ENCODE results near the gene RPGRIP1. TPM values are rescaled to one million over a fixed set of nuclear protein-coding genes. Genes with fewer than 3 reads are reported as not detected.
A peak's percentile ranks its signal among the peaks of the same experiment; 100 is the strongest.
"Not testable (repeated sequence)": the region's sequence is repeated elsewhere in the genome, so short reads cannot be mapped to it uniquely, and the experiment has no call there.

Gene RPGRIP1
- total and polyA plus RNA-seq, 2 donors (not counting 1 experiment from before 2014, with no cell fraction given) = 0.22 to 0.86 TPM

DNA sequence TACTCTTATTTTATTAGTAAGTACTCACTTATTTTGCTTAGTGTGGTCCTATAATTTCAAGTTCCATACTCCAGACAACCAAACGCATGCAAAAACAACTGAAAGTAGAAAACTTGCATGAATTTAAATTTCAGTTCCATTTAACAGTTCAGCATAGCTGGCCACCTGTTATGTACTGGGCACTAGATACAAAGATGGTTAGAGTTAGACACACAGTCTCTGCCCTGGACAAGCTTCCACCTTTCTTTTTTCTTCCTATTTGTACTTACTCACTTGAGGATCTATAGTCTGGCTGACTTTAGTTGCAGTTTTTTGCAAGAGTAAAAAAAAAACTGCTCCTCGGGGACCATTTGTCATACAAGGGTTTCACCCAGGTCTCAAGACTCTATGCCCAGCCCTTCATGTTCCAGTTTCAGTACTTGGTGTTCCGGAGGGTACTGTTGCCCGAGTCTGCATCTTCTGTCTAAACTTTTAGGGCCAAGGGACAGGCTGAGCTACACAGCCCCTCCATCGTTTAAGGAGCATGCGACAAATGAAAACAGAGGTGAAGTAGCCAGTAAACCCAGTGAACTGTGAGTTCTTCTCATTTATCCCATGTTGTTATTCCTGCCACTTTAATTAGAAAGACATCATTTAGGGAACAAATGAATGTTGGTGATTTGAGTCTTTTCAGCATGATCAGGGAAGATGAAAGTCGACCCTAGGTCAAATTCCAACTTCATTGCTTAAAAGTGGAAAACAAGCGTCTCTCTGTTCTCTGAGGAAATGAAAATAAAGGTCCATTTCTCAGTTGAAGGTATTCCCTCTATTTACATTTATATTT, 22.3 kb downstream of the RPGRIP1 start:
- Histone ChIP-seq H3K4me3 (ENCODE audit: control extremely low read depth in 1 of 5, extremely low read depth in 1 of 5, insufficient read depth in 1 of 5, low read depth in 2 of 5, low read length in 4 of 5) (no peak overlapping the region), H3K27me3 (replicated peaks in 1 of 4; ENCODE audit: control extremely low read depth in 1 of 4, control insufficient read depth in 3 of 4, insufficient read depth in 4 of 4, low read length in 3 of 4) (peaks cover 0 to 6% (median 0%) of the 10 kb centered on the region in 4 experiments), H3K9ac (ENCODE audit: low read length) (no peak overlapping the region), H2AFZ (ENCODE audit: insufficient read depth, low read depth, low read length, poor library complexity, severe bottlenecking) (no peak overlapping the region), H3K9me3 (ENCODE audit: control extremely low read depth in 1 of 3, control insufficient read depth in 2 of 3, insufficient read depth in 1 of 3, low read length in 2 of 3) (peaks cover 0 to 4% (median 0%) of the 10 kb centered on the region in 3 donors), H3K4me2 (replicated peaks; ENCODE audit: low read depth, low read length, poor library complexity, severe bottlenecking) (no peak overlapping the region), H4K20me1 (ENCODE audit: control insufficient read depth, insufficient read depth, low read length, poor library complexity, severe bottlenecking) (no peaks in the 10 kb centered on the region), H3K79me2 (ENCODE audit: control insufficient read depth, insufficient read depth, low read length) (no peaks in the 10 kb centered on the region), H3K36me3 (replicated peaks in 1 of 2; ENCODE audit: control extremely low read depth in 1 of 2, control insufficient read depth in 1 of 2, extremely low read depth in 1 of 2, insufficient read depth in 2 of 2, low read length in 1 of 2) (no peaks in the 10 kb centered on the region), H3K27ac (ENCODE audit: low read length in 2 of 2) (no peak overlapping the region), H3K4me1 (ENCODE audit: control insufficient read depth in 2 of 2, insufficient read depth in 2 of 2, low read length in 2 of 2) (peaks cover under 1 to 11% of the 10 kb centered on the region in 2 donors)
- POLR2A ChIA-PET = interaction anchor here (0.5 to 0.7 kb wide), 2 partner anchors 32 to 83 kb away, joined by 3 to 9 read pairs; no protein-coding TSS in a partner anchor
- H3K4me3 Mint-ChIP-seq = peak overlapping the region; percentile 32
- peaks cover 16% of the 10 kb centered on the region for H3K4me1 Mint-ChIP-seq
- H3K9me3 Mint-ChIP-seq (ENCODE audit: insufficient read depth) = no peaks in the 10 kb centered on the region
- TF ChIP-seq, protein P1, sequence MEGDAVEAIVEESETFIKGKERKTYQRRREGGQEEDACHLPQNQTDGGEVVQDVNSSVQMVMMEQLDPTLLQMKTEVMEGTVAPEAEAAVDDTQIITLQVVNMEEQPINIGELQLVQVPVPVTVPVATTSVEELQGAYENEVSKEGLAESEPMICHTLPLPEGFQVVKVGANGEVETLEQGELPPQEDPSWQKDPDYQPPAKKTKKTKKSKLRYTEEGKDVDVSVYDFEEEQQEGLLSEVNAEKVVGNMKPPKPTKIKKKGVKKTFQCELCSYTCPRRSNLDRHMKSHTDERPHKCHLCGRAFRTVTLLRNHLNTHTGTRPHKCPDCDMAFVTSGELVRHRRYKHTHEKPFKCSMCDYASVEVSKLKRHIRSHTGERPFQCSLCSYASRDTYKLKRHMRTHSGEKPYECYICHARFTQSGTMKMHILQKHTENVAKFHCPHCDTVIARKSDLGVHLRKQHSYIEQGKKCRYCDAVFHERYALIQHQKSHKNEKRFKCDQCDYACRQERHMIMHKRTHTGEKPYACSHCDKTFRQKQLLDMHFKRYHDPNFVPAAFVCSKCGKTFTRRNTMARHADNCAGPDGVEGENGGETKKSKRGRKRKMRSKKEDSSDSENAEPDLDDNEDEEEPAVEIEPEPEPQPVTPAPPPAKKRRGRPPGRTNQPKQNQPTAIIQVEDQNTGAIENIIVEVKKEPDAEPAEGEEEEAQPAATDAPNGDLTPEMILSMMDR (IDR thresholded peaks at IDR 0.05) = no peak
- no peak for TF ChIP-seq EZH2 (IDR thresholded peaks at IDR 0.05; ENCODE audit: borderline replicate concordance, insufficient read depth, low read depth, low read length, poor library complexity, severe bottlenecking)
- no peaks in the 10 kb centered on the region for H3K27me3 Mint-ChIP-seq
- ATAC-seq (ENCODE audit: low read depth) (peak; percentile 21), DNase-seq (no peak)
- 76% methylated on average over 3 of the region's 8 CpGs for whole genome bisulfite sequencing (ENCODE audit: insufficient coverage)
- no peak overlapping the region for H3K27ac Mint-ChIP-seq
- intact Hi-C loops (cut with micrococcal nuclease) = no loop called here
- CTCF ChIA-PET = no interaction called here

DNA sequence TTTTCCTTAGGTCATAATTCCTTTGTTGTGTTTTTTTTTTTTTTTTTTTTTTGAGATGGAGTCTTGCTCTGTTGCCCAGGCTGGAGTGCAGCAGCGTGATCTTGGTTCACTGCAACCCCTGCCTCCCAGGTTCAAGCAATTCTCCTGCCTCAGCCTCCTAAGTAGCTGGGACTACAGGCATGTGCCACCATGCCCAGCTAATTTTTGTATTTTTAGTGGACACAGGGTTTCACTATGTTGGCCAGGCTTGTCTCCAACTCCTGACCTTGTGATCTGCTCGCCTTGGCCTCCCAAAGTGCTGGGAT, 22.9 kb downstream of the RPGRIP1 start:
- H3K27me3 ChIP-seq (replicated peaks in 1 of 4; ENCODE audit: control extremely low read depth in 1 of 4, control insufficient read depth in 3 of 4, insufficient read depth in 4 of 4, low read length in 3 of 4); H4K20me1 ChIP-seq (ENCODE audit: control insufficient read depth, insufficient read depth, low read length, poor library complexity, severe bottlenecking); H3K4me2 ChIP-seq (replicated peaks; ENCODE audit: low read depth, low read length, poor library complexity, severe bottlenecking); H2AFZ ChIP-seq (ENCODE audit: insufficient read depth, low read depth, low read length, poor library complexity, severe bottlenecking); H3K9me3 Mint-ChIP-seq (ENCODE audit: insufficient read depth); H3K79me2 ChIP-seq (ENCODE audit: control insufficient read depth, insufficient read depth, low read length); H3K4me3 ChIP-seq (ENCODE audit: control extremely low read depth in 1 of 5, extremely low read depth in 1 of 5, insufficient read depth in 1 of 5, low read depth in 2 of 5, low read length in 4 of 5); H3K27ac Mint-ChIP-seq; H3K27ac ChIP-seq (ENCODE audit: low read length in 2 of 2); intact Hi-C loops (cut with micrococcal nuclease); H3K9me3 ChIP-seq (ENCODE audit: control extremely low read depth in 1 of 3, control insufficient read depth in 2 of 3, insufficient read depth in 1 of 3, low read length in 2 of 3); H3K27me3 Mint-ChIP-seq; H3K36me3 ChIP-seq (replicated peaks in 1 of 2; ENCODE audit: control extremely low read depth in 1 of 2, control insufficient read depth in 1 of 2, extremely low read depth in 1 of 2, insufficient read depth in 2 of 2, low read length in 1 of 2); ATAC-seq (ENCODE audit: low read depth); H3K4me3 Mint-ChIP-seq; H3K9ac ChIP-seq (ENCODE audit: low read length); DNase-seq: not testable (repeated sequence)
- peaks cover 22% of the 10 kb centered on the region for H3K4me1 Mint-ChIP-seq
- ChIA-PET CTCF (interaction anchor here (1.1 kb wide), 1 partner anchor 17 kb away, joined by 3 read pairs; no protein-coding TSS in a partner anchor), POLR2A (interaction anchor here (0.7 kb wide), 1 partner anchor 32 kb away, joined by 9 read pairs; no protein-coding TSS in a partner anchor)
- peaks cover 6 to 17% of the 10 kb centered on the region in 2 donors for H3K4me1 ChIP-seq (ENCODE audit: control insufficient read depth in 2 of 2, insufficient read depth in 2 of 2, low read length in 2 of 2)
- WGBS (ENCODE audit: insufficient coverage) = 100% methylated on average over 1 of the region's 2 CpGs
